T-helper 1 cell (primary cell): Measurements from ENCODE around the gene HOXC12.
A peak's percentile ranks its signal among the peaks of the same experiment; 100 is the strongest.

Experiments
- DNase-seq, 5 donors: peaks; one replicate each; pipeline ENCODE4 v3.0.0-alpha.2; 2012 to 2020

Gene HOXC12

GRCh38 chr12:53984901-53985691, 30.4 kb downstream of the HOXC12 start, which contains the start of gene HOXC10:
HOXC10 (plus strand) TSS chr12:53985146; CDS start chr12:53985260, 114 bp downstream.
- DNase-seq = peak in 4 of 5 donors; percentile 22 to 82 (median 56)

DNA sequence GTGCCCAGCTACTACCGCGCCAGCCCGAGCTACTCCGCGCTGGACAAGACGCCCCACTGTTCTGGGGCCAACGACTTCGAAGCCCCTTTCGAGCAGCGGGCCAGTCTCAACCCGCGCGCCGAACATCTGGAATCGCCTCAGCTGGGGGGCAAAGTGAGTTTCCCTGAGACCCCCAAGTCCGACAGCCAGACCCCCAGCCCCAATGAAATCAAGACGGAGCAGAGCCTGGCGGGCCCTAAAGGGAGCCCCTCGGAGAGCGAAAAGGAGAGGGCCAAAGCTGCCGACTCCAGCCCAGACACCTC, 30.9 kb downstream of the HOXC12 start:
- DNase-seq = no peak

- DNase-seq = no peak
Observed at GRCh38 chr12:53985994-53986685, 31.4 kb downstream of the HOXC12 start.

GRCh38 chr12:53986686-53987483, 32.2 kb downstream of the HOXC12 start:
- no peak for DNase-seq

GRCh38 chr12:53987787-53988230, 33.1 kb downstream of the HOXC12 start:
- DNase-seq = no peak

DNA sequence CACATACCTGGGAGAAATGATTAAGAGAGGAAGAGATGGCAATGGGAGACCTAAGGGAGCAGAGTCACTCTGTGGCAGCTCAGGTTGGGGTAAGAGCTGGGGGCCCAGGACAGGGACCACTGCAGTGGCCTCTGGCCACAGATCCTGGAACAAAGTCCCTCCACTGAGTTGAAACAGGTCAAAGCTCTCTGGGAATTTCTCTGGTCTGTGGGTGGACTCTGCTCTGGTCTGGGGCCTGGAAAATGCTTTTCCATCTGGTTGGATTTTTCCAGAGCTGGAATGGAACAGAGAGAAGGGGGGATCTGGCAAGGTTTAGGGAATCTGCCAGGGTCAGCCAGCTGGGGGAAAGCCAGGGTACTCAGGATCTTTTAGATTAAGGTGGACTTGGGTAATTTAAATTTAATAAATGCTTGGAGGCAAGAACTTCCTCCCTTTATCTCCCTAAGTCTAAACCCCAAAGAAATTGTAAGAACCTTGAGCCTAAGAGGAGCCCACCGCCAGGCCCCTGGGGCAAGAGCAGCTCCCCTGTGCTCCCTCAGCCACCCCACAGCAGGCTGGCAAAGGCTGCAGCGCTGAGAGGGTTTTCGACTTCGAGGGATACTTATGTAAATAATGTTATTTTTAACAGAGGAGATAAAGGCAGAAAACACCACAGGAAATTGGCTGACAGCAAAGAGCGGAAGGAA, 34.0 kb downstream of the HOXC12 start:
- no peak for DNase-seq

DNA sequence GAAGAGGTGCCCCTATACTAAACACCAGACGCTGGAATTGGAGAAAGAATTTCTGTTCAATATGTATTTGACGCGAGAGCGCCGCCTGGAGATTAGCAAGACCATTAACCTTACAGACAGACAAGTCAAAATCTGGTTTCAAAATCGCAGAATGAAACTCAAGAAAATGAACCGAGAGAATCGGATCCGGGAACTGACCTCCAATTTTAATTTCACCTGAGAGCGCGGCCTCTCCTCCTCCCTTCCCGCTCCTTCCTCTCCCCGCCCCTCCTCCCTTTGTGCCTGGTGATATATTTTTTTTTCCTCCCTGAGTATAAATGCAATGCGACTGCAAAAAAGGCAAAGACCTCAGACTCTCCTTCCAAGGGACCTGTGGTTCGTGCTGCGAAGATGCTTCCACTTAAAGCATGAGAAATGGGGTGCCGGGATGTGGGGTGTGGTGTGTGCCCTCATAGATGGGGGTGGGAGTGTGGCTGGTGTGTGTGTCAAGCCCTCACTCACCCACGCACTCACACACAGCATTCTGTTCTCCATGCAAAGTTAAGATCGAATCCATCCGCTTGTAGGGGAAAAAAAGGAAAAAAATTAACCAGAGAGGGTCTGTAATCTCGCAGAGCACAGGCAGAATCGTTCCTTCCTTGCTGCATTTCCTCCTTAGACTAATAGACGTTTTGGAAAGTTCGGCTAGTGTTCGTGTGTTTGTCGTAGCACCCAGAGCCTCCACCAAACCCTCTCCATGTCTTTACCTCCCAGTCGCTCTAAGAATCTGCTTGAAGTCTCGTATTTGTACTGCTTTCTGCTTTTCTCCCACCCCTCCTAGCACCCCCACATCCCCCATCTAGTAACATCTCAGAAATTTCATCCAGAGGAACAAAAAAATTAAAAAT, 34.8 kb downstream of the HOXC12 start:
- peak in 1 of 5 donors; percentile 41 for DNase-seq

- no peak for DNase-seq
Observed at GRCh38 chr12:53990311-53991076, 35.8 kb downstream of the HOXC12 start.

- DNase-seq = no peak
Observed at GRCh38 chr12:53991077-53991460, 36.4 kb downstream of the HOXC12 start.

GRCh38 chr12:53992377-53992889, 37.7 kb downstream of the HOXC12 start:
- no peak for DNase-seq

DNA sequence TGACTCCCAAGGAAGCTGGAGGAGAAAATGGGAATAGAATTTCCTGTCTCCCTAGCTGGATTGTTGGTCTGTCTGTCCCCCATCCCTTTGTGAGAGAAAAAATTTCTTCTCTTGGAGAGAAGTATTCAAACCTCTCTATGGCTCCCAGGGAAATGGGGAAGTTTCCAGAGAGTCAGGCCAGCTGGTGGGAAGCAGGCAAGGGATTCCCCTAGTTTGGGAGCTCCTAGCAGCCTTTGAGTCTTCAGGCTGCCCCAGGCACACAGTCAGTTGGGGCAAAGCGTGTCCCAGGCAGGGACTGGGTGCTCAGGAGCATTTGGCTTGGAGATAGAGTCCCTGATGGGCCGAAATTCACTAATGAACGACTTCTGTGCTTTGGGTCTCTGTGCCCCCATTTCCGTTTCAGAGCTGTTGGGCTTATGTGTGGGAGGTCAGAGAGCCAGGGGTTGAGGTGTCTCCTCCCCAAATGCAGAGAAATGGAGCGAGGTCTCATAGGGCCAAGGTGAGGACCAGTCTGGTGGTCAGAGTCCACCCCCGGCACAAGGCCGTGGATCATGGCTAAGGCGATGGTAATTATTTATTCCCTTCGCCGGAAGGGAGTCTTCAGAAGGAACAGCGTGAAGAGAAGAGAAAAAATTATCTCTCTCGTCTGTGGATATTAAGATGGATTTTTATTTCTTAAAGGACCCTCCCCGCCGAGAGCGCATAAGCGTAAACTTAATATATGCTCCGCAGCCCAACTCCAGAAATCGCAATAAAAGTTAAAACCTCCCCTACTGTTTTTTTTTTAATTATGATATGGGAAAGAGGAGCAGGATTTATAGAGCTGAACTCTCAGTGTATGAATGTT, 38.7 kb downstream of the HOXC12 start:
- no peak for DNase-seq

GRCh38 chr12:53994009-53994263, 39.2 kb downstream of the HOXC12 start:
- DNase-seq = no peak

- DNase-seq = no peak
Observed at GRCh38 chr12:53994264-53995001, 39.7 kb downstream of the HOXC12 start.

DNA sequence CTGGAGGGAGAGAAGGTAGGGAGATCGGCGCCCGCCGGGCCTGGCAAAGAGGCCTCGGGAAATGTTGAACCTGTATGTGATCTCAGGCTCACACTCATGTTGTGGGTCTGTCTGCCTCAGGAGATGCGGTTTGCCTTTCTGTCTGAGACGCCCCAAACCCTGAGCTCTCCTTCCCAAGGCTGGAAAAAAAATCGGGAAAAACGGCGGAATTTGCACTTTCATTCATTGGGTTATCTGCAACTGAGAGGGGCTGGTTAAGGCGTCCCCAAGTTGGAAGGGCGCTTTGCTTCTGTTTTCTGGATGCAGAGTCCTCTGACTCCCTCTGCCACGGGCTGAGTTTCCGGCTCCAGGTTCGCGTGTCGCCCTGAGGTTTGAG, 40.3 kb downstream of the HOXC12 start:
- DNase-seq = no peak

- no peak for DNase-seq
Observed at GRCh38 chr12:53995378-53996239, 40.9 kb downstream of the HOXC12 start.

DNA sequence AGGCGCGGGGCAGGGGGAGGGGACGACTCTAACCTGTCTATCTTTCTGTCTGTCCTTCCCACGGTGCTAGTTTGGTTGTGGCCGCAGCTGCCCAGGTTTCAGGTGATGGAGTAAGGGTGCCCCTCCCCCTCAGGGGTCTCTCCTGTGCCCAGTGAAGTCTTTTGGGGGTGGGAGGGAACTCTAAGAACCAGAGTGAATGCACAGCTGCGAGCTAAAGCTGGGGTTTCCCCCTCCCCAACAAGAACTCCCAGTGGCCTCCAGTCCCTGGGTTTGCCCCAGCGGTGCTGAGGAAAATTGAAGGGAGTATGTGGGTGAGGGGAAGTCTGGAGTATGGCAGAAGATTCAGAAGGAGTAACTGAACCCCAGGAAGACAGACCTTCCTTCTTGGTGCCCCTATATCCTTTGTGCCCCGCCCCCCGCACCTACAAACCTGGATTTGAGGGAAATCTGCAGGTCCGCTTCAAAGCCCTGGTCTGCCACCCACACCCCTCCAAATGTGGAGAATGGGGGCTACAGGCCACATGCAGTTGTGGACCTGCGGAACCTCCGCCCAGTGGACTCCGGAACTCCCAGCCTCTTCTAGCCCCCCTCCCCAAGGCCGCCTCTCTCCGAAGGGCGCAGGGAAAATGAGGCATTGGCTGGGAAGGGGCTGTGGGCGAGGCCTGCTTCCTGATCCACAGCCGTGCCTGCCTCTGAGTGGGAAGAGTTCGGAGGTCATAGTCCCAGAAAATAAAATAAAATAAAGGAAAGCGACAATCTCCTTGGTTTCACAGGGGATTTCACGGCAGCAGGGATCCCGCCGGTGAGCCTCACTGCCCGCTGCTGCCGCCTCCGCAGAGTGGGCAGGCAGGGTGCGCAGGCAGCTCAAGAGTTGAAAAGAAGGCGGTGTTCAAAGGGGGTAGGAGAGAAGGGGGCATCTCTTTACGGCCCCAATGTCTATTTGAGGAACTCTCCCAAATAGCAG, 41.8 kb downstream of the HOXC12 start:
- DNase-seq = no peak
